KOPT-K1 (cell line): ENCODE data around the gene PXMP4.

ENCODE experiments used
- H3K27ac ChIP-seq: fragments of 200-600 bp; sonication (generic); 2 replicates; pipeline ENCODE4 v1.5.1; 2016; ENCODE audit warnings: antibody characterized with exemption, mild to moderate bottlenecking, low read depth, low read length; ENCODE audit not compliant: poor library complexity, severe bottlenecking
- H3K36me3 ChIP-seq: fragments of 200-600 bp; sonication (generic); 2 replicates; pipeline ENCODE4 v1.5.1; 2017; ENCODE audit warnings: antibody characterized with exemption, mild to moderate bottlenecking, low read length, moderate library complexity; ENCODE audit not compliant: insufficient read depth
- H3K9me3 ChIP-seq: fragments of 200-600 bp; sonication (generic); 2 replicates; pipeline ENCODE4 v1.5.1; 2017; ENCODE audit warnings: antibody characterized with exemption, low read length, mild to moderate bottlenecking; ENCODE audit not compliant: insufficient read depth, poor library complexity, severe bottlenecking

Gene PXMP4

DNA sequence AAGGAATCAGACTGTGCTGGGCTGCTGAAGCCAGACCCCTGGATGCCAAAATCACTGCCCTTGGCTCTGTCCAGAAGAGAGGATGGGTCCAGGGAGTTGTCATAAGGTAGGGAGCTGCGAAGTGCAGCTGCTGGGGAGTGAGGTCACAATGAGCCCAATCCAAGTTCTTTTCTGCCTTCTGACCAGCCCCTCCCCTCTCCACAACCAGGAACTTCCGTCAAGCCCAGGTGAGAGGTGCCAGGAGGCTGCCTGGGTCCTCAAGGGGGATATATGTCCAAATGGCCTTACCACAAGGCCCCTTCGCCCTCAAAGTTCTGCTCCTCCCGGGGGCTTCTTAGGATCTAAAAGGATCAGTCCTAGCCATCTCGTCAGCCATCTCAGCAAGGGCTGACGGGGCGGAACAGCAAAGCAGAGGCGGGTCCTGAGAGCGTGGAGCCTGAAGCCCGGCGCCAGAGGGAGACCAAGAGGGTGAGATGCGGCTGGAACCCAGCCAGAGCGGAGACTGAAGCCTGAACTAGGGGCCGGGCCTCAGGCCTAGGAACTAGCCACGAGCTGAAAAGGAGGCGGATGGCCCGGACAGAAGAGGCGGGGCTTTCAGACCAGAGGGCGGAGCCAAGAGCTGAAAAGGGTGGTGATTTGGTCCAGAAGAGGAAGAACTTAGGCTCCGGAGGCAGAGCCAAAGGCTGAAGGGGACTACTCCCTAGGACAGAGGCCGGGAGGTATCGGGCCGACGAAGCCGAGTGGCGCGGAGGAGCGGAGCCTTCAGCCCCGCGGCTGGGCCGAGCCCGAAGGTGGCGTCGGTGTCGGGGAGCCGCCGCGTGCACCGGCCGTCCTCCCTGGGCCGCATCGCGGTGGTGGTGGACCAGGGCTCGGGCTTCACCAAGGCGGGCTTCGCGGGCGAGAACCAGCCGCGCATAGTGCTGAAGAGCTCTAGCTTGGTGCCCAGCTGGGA is 53.5 kb downstream of the PXMP4 start, which contains the start of gene ACTL10:
Gene ACTL10, plus strand, starts transcription at position 651 of the 952 bp plus-strand sequence. CDS start 555 bp downstream, outside the sequence.
- H3K27ac ChIP-seq, result no peak within 1 kb of the TSS
- H3K36me3 ChIP-seq, result peaks cover 56% of the 10 kb centered on the region
- no peaks in the 10 kb centered on the region for H3K9me3 ChIP-seq

DNA sequence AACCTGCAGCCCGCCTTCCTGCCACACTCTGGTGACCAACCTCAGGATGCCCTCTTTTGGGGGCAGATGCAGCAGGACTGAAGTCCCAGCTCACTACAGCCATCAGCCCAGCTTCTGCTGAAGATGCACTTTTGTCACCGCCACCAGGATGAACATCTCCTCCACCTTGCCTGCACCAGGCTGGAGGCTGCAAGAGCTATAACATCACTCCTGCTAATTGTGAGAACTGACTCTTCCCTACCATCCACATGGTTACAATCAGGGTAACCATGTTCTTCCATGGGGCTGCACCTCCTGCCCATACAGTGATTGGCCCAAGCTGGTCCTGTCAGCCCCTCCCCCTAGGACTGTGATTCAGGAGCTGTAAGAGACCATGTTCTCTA is 55.4 kb downstream of the PXMP4 start:
- Histone ChIP-seq H3K27ac (no peak overlapping the region), H3K36me3 (peaks cover 47% of the 10 kb centered on the region), H3K9me3 (no peaks in the 10 kb centered on the region)

GRCh38 chr20:33664085-33664761 is 55.9 kb downstream of the PXMP4 start:
- H3K36me3 ChIP-seq, result peaks cover 47% of the 10 kb centered on the region
- peak overlapping the region; percentile 80 for H3K27ac ChIP-seq
- no peaks in the 10 kb centered on the region for H3K9me3 ChIP-seq

DNA sequence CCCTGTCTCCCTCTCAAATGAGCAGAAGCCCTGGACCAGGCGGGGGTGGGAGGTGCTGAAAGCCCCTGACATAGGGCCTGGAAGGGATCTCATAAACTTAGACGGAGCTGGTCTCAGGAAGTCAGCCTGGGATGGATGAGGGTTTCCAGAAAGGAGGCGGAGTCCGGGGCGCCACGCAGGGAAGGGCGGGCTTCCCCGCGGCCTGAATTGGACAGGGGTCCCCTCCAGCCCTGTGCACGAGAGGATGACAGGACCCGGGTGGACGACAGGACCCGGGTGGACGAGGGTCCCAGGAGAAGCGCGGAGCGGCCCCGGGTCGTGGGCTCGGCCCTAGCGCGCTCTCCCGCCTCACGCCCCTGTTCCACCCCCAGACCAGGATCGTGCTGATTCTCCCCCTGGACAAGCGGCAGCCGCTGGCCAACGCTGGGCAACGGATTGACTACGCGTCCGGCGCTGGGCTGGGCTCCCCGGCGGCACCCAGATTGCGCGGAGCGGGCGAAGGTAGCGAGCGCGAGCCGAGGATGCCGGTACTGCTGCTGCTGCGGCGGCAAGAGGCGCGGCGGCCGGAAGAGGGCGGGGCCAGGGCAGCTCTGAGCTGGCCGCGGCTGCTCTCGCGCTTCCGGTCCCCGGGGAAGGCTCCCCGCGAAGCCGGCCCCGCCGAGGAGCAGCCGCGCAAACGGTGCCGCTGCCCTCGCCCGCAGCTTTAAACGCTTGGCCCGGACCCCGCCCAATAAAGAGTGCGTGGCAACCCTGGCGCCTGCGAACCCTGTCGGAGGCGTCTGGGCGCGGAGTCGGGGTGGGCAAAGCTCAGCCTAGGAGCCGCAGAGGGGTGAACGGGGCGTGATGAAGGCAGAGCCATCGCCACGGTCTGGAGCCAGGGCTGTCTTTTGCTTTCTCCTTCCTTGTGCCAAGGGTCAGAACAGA is 56.7 kb downstream of the PXMP4 start:
- Histone ChIP-seq H3K27ac (peak overlapping the region; percentile 80), H3K36me3 (peaks cover 47% of the 10 kb centered on the region), H3K9me3 (no peaks in the 10 kb centered on the region)

GRCh38 chr20:33662172-33662571 is 57.9 kb downstream of the PXMP4 start, which contains the start of gene C20orf144:
C20orf144 (plus strand) TSS chr20:33662327; CDS start chr20:33662346, 19 bp downstream.
- Histone ChIP-seq H3K36me3 (peaks cover 47% of the 10 kb centered on the region), H3K27ac (peak within 1 kb of the TSS; percentile 80), H3K9me3 (no peaks in the 10 kb centered on the region)

DNA sequence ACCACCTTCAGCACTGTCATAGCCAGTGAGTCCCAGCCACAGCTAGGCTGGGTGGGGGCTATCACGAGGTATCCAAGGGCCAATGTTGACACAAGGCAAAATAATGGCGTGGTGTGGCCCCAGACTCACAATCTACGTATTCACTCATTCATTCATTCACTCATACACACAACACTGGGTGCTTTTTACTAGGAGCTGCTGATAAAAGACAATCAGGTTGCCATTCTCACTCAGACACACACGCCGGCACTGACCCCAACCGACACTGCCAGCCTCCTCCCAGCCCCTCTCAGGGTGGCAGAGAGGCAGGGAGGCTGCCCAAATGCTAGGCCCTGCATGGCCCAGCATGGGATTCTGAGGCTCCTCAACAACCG is 59.4 kb downstream of the PXMP4 start:
- Histone ChIP-seq H3K9me3 (no peaks in the 10 kb centered on the region), H3K27ac (no peak overlapping the region), H3K36me3 (peaks cover 47% of the 10 kb centered on the region)

- Histone ChIP-seq H3K27ac (no peak overlapping the region), H3K9me3 (no peaks in the 10 kb centered on the region), H3K36me3 (peaks cover 47% of the 10 kb centered on the region)
Observed at GRCh38 chr20:33660035-33660684, 60.0 kb downstream of the PXMP4 start.

GRCh38 chr20:33659341-33660034 is 60.6 kb downstream of the PXMP4 start:
- H3K36me3 ChIP-seq, result peaks cover 47% of the 10 kb centered on the region
- H3K27ac ChIP-seq, result no peak overlapping the region
- no peaks in the 10 kb centered on the region for H3K9me3 ChIP-seq

- Histone ChIP-seq H3K27ac (no peak overlapping the region), H3K9me3 (no peaks in the 10 kb centered on the region), H3K36me3 (peaks cover 47% of the 10 kb centered on the region)
Observed at GRCh38 chr20:33658929-33659328, 61.2 kb downstream of the PXMP4 start.

GRCh38 chr20:33658510-33658909 is 61.6 kb downstream of the PXMP4 start:
- Histone ChIP-seq H3K36me3 (peaks cover 47% of the 10 kb centered on the region), H3K9me3 (no peaks in the 10 kb centered on the region), H3K27ac (no peak overlapping the region)

DNA sequence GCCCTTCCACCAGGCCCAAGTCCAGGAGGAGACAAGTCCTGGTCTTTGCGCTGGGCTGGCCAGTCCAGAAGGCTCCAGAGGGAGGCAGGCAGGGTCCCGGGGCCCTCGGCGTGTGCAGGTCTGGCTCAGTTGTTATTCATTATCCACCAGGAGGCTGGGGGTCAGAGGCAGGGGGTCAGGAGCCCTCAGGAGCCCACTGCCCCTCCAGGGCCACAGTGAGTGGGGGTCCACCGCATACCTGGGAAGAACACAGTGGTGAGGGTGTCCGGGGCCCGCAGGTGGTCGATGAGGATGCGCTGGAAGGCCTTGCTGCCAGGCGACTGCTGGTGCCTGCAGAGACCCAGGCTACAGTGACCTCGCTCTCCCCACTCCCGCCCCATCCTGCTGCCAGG is 62.4 kb downstream of the PXMP4 start:
- Histone ChIP-seq H3K27ac (no peak overlapping the region), H3K9me3 (no peaks in the 10 kb centered on the region), H3K36me3 (peaks cover 47% of the 10 kb centered on the region)

DNA sequence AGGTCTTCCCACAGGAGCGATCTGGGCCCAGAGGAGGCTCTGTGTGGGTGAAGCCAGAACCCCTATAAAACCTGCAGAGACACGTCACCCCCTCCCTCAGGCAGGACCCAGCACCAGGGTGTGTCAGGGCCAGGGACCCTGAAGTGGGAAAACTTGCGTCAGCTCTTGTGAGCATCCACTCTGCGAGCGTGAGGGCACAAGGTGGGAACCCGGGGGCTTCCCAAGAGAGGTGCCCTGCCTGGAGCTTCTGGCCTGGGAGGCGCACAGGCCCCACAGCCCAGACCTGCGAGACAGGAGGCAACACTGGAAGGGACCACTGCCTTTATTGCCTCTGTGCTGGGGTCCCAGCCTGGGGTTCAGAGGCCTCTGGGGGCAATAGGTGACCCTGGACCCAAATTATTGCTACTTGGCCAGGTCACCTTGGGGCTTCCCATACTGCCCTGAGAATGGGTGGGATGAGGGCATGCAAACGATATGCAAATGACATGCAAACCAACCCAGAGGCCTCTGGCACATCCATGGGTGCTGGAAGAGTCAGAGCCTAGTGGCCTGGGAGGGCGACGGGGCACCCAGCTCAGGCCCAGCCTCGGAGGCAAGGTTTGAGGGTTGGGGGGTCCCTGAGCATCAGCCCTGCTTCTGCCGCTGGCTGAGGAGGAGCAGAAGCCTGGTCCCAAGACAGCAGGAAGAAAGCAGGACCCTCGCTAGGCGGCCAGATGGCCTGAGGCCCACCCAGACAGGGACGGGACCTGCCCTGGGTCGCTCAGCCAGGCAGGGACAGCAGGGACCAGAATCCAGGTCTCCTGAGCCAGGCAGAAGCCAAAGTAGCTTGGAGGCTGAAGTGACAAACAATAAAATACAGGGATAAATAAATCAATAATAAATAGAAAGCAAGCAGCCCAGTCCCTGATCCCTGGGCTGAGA is 63.1 kb downstream of the PXMP4 start:
- no peak overlapping the region for H3K27ac ChIP-seq
- H3K9me3 ChIP-seq, result no peaks in the 10 kb centered on the region
- H3K36me3 ChIP-seq, result peaks cover 47% of the 10 kb centered on the region
